ENCODE measurements around the gene FOSL1.
"Not testable (repeated sequence)": the region's sequence is repeated elsewhere in the genome, so short reads cannot be mapped to it uniquely, and the experiment has no call there.

Gene FOSL1

DNA sequence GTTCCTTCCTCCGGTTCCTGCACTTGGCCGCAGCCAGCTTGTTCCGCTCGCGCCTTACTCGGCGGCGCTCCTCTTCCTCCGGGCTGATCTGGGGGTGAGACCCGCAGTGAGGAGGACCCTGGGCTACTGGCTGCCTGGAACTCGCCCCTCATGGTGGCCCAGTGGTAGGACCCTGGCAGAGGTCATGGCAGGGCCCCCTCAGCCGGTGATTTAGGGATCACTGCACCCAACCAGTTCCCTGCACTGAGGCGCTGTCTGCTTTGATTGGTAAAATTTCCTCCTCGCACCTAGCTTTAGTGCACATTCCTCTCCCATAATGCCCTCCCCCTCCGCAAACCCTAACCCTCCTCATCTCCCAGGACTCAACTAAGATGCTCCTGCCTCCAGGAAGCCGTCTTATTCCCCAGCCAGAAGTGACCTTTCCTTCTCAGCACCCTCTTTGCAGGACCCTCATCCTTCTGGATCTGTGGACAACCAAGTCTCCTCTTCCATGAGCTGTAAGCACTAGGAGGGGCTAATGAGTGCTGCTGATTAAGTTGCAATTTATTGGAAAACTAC lies 6.1 kb downstream of the FOSL1 start:
- peak; percentile 46 for DNase-seq

- peak; percentile 53 for DNase-seq
These were observed 7.4 kb downstream of the FOSL1 start for GRCh38 chr11:65892661-65893317.

DNA sequence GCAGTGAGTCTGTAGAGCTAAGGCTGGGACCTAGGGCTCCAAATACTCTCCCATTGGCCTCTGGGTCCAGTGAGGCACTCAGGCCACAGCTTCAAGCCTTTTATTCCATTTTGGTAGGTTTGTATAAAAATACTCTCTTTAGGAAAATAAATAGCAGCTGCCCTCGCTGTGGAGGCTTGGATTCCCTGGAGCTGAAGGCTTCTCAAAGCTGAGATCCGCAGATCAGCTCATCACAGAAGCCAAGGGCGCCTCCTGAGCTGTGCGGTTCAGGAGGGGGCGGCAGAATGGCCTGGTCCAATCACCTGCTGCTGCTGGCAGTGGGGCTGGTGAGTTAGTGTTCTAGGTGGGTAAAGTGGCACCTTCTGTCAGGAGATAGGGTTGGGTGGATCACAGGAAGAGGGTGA lies 8.0 kb downstream of the FOSL1 start:
- DNase-seq, result not testable (repeated sequence)

DNA sequence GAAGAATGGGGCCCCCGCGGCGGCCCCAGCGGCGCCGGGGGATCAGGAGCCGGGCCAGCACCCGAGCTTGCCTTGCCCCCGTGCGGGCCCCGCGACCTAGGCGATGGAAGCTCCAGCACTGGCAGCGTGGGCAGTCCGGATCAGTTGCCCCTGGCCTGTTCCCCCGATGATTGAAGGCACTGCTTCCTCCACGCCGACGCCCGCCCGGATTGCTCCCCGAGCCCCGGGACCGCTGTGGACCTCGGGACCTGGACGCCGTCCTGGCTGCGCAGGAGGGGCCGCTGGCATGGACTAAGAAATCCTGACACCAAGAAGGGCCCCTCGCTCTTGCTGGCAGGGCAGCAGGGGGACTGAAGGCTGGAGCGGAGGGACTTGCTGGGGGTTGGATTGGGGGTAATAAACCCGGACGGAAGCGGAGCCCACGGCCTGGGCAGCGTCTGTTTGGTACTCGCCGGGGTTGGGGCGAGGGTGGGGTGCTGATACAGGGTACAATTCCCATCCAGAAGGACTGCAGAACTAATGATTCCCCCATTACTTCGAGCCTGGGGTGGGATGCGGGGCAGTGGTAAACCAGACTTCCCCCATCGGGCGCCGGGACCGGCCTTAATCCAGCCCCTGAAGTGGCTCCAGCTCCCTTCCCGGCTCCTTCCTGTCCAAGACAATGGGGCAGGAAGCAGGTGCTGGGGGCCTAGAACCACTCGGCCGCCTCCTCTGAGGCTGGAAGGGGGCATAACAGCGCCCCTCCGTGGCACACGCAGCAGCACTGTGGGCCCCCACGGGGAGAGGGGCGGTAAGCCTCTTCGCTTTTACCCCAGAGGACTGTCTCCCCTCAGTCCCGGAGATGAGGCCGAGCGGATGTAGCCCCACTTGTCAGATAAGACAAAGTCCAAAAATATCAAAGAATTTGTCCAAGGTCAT lies 8.7 kb downstream of the FOSL1 start:
- DNase-seq, result peak; percentile 81

DNA sequence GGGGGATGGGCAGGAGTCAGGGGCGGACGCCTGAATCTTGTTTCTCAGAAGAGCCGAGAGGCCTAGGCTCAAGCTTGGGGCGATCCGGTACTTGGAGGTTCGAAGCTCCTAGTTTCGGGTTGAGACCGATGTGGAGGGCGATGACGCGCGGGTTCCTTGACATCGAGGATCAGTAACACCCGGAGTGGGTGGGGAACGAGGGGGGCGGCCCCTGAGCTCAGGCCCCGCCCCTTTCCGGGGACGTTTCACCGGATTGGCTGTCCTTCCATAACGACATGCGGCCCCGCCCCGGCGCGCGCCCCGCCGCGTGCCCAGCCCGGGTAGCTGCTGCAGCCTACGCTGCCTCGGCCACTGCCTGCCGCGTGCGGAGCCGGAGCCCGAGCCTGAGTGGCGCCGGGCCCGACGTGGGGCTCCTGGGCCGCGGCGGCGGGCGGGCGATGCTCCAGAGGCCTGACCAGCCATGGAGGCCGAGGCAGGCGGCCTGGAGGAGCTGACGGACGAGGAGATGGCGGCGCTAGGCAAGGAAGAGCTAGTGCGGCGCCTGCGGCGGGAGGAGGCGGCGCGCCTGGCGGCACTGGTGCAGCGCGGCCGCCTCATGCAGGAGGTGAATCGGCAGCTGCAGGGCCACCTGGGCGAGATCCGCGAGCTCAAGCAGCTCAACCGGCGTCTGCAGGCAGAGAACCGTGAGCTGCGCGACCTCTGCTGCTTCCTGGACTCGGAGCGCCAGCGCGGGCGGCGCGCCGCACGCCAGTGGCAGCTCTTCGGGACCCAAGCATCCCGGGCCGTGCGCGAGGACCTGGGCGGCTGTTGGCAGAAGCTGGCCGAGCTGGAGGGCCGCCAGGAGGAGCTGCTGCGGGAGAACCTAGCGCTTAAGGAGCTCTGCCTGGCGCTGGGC lies 9.6 kb downstream of the FOSL1 start, which contains the start of gene CCDC85B:
Gene CCDC85B, plus strand, starts transcription at position 350 of the 895 bp plus-strand sequence. Its CDS starts 111 bp downstream, at position 461.
- DNase-seq, result peak; percentile 97

DNA sequence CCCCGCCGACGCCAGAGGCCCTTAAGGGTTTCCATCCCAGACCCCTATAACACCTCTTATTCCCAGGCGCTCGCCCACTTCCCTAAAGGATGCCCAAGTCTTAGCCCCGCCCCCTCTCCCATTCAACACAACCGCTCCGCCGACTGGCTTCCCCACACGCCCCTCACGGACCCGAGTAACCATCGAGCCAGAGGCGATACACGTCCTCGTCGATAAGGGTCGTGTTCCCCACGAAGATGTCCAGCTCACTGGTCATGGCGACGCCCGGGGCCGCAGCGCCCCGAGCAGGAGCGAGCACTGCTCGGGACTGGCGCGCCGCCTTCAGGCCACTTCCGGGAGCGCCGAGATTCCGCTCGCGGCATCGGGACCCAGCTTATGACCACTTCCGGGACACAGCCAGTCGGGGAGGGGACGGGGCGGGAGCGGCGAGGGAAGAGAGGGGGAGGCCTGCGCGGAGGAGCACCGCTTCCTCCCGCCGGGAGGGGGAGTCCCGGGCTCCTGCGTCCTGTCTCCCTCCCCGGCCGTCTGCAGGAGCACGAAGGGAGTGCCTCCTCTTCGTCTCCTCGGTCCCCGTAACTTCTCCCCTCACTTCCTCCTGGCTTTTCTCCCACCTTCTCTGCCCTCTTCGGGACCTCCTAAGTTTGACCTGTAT lies 11.9 kb downstream of the FOSL1 start, which contains the start of gene FIBP:
Gene FIBP, minus strand, starts transcription at position 309 of the 652 bp plus-strand sequence. Its CDS starts 53 bp downstream, at position 256.
- DNase-seq, result peak; percentile 98

DNA sequence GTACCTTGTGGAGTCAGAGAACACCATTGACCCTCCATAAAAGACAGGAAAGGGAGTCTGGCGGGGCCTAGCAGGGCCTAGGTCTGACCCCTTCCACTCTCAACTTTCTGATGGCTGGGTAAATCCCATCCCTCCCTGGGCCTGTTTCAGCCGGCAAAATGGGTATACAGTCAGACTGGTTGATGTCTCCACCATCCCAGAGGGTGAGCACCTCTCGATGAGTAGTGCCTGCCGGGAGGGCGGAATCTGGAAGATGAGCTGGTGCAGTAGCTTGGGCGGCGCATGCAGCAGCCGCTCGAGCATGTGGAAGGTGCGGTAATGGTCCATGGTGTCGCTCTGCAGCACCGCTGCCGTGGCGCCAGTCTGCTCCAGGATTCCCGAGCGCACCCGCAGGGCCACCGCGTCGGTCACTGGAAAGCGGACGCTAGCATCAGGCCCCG lies 12.4 kb downstream of the FOSL1 start:
- no peak for DNase-seq

GRCh38 chr11:65886826-65887722 lies 13.1 kb downstream of the FOSL1 start:
- no peak for DNase-seq

DNA sequence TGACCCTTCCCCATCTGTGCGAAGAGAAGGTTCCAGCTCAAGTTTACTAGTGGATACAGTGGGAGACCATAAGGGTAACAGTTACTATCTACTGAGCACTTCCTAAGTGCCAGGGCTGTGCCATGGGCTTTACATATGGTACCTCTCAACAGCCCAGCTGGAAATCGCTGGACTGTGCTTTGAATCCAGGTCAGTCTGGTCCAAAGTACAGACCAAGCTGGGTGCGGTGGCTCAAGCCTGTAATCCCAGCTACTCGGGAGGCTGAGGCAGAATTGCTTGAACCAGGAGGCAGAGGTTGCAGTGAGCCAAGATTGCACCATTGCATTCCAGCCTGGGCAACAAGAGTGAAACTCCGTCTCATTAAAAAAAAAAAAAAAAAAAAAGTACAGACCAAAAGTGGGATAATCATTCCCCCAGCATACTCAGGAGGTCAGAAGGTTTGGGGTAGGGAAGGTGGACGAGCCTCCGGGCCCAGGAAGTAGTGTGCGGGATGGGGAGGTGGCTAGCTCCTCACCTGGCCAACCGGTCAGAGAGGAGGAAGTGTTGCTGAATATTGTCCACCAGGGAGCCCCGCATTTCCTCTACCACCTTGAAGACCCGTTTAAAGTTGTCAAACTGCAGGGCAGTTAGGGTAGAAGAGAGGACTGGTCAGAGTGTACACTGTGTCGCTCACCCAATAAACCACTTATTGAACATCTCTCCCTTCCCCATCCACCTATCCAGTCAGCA lies 14.2 kb downstream of the FOSL1 start:
- DNase-seq, result no peak

GRCh38 chr11:65885231-65885630 lies 15.0 kb downstream of the FOSL1 start:
- DNase-seq, result no peak

DNA sequence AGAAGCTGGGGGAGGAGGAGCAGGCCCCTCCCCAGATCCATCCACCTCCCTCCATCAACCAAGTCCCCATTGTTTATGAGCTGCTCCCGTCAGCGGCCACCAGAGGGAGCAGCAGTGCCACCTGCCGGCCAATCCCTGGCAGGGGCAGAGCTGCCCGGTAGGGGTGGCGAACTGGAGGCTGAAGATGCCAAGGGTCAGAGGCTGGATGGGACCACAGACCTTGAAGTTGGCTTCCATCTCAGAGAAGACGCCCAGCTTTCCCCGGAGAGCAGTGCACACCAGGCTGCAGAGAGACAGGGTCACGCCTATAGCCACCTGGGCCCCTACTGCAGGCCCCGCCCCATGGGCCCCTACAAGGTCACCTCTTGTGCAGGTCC lies 15.5 kb downstream of the FOSL1 start:
- DNase-seq, result peak; percentile 70

GRCh38 chr11:65883786-65884715 lies 16.1 kb downstream of the FOSL1 start:
- DNase-seq, result no peak

DNA sequence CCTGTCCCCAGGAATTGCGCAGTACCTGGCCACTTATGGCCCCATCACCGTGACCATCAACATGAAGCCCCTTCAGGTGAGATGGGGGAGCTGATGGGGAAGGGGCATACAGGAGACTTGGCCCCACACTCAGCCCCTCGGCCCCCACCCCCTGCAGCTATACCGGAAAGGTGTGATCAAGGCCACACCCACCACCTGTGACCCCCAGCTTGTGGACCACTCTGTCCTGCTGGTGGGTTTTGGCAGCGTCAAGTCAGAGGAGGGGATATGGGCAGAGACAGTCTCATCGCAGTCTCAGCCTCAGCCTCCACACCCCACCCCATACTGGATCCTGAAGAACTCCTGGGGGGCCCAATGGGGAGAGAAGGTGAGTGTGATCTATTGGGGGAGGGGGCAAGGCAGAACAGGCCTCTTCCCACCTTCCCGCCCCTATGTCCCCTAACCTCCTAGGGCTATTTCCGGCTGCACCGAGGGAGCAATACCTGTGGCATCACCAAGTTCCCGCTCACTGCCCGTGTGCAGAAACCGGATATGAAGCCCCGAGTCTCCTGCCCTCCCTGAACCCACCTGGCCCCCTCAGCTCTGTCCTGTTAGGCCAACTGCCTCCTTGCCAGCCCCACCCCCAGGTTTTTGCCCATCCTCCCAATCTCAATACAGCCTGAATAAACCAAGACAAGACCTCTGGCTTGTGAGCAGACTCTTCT lies 17.0 kb downstream of the FOSL1 start:
- DNase-seq, result no peak

DNA sequence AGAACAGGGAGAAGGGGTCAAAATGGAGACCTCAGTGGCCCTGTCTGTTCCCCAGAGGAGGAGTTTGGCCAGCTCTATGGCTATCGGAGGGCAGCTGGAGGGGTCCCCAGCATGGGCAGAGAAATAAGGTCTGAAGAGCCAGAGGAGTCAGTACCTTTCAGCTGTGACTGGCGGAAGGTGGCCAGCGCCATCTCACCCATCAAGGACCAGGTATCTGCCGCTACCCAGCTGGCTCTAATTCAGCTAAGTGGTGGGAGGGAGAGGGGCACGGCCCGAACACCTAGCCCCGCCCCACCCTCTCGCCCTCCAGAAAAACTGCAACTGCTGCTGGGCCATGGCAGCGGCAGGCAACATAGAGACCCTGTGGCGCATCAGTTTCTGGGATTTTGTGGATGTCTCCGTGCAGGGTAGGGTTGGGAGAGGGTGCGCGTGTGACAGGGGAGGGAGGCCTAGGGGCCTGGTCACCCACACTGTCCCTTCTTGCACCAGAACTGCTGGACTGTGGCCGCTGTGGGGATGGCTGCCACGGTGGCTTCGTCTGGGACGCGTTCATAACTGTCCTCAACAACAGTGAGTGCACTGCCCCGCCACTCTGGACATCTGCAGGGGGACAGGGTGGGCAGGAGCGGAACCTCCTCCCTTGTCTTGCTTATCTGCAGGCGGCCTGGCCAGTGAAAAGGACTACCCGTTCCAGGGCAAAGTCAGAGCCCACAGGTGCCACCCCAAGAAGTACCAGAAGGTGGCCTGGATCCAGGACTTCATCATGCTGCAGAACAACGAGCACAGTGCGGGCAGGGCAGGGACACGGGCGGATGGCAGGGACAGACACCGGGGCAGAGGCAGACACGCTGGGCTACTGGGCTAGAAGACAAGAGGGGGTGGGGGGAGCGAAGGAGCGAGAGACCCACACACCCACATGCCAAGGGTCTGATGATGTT lies 17.8 kb downstream of the FOSL1 start:
- DNase-seq, result no peak

DNA sequence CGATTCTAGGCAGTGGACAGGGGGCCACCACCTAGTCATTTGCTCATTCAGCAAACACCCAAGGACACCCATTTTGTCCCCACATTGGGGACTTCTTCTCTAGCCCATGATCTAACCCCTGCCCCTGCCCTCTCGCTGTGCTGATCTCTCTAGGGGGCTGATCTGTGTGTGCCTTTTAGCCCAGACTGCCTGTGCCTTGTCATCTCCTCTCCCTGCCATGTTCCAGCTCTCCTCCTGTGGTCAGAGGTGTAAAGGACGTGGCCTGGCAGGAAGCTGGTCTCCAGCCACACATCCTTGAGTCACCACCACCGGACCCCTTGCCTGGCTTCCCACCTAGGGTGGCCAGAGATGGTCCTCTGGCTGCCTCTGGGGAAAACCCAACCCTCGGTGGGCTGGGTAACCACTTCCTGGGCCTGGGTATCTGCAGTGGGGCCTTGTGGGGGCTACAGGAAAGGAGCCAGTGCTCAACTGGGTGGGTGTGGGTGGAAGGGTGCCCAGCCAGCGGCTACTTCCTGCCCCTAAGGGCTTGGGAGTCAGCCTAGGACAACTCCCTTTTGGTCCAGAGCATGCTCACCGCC lies 19.3 kb downstream of the FOSL1 start:
- DNase-seq, result peak; percentile 51

DNA sequence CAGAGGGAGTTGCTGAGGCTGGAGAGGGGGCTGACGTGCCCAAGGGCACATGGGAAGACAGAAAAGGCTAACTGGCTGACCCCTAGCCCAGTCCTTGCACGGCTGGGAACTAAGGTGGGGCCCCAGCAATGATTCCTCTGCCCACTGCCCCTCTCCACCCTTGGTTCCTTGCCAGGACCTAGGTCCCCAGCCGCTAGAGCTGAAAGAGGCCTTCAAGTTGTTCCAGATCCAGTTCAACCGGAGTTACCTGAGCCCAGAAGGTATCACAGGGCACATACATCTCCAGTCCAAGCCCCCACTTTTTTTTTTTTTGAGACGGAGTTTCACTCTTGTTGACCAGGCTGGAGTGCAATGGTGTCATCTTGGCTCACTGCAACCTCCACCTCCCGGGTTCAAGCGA lies 20.2 kb downstream of the FOSL1 start:
- DNase-seq, result no peak

DNA sequence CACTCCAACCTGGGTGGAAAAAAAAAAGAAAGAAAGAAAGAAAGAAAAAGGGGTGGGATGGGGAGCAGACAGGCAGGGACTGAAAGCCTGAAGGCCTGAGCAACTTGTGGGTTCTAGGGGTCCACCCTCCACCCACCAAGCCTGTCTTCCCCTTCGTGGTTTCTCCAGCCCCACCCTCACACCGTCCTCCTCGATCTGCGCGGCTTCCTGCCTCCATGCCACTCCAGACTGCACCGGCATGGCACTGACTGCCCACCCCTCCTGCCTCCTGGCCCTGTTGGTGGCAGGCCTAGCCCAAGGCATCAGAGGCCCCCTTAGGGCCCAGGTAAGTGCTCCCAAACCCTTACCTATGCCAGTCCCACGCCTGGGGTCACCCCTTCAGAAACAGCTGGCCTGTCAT lies 20.6 kb downstream of the FOSL1 start, which contains the start of gene CTSW:
Gene CTSW, plus strand, starts transcription at position 221 of the 400 bp plus-strand sequence. Its CDS starts 18 bp downstream, at position 239.
- no peak for DNase-seq

Data from EL (cell line).